ENCODE data around the gene CAD.

DNA sequence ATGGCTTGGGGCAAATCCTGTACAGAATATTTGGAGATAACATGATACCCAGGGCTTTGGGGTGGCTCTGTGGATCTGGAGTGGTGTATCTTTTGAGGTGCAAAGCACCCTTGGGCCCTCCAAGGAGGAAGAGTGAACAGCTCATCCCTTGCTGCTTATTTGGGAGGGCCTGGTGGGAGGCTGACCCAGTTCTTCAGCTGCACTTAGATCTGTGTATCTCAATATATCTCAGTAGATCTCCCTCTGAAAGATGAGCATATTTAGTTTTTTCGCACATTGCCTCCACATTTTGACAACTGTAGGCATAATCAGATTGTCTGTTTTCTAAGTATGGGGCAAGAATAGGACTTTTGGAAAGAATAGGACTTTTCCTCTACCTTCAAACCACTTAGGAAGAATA lies 67.8 kb downstream of the CAD start:
- TF ChIP-seq, protein P1, sequence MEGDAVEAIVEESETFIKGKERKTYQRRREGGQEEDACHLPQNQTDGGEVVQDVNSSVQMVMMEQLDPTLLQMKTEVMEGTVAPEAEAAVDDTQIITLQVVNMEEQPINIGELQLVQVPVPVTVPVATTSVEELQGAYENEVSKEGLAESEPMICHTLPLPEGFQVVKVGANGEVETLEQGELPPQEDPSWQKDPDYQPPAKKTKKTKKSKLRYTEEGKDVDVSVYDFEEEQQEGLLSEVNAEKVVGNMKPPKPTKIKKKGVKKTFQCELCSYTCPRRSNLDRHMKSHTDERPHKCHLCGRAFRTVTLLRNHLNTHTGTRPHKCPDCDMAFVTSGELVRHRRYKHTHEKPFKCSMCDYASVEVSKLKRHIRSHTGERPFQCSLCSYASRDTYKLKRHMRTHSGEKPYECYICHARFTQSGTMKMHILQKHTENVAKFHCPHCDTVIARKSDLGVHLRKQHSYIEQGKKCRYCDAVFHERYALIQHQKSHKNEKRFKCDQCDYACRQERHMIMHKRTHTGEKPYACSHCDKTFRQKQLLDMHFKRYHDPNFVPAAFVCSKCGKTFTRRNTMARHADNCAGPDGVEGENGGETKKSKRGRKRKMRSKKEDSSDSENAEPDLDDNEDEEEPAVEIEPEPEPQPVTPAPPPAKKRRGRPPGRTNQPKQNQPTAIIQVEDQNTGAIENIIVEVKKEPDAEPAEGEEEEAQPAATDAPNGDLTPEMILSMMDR (conservative IDR thresholded peaks at IDR 0.05): no peak
- TF ChIP-seq EZH2 (IDR thresholded peaks at IDR 0.05; ENCODE audit: low read depth): no peak
